Mesenchymal stem cell (in vitro differentiated cells and primary cell): ENCODE data around the gene PIPOX.

Experiments
- DNase-seq: peaks from one replicate; pipeline ENCODE4 v3.0.0-alpha.2; 2013
- H2AFZ ChIP-seq: one replicate; pipeline ENCODE4 v1.6.1; 2013; ENCODE audit warnings: low read depth, mild to moderate bottlenecking, control low read depth, inconsistent platforms, low read length, moderate library complexity
- H2AK5ac ChIP-seq: 2 replicates; pipeline ENCODE4 v1.6.1; 2013; ENCODE audit warnings: low read length, moderate library complexity, mild to moderate bottlenecking, inconsistent platforms; ENCODE audit not compliant: severe bottlenecking
- H2BK120ac ChIP-seq: one replicate; pipeline ENCODE4 v1.6.1; 2013; ENCODE audit warnings: low read depth, mild to moderate bottlenecking, inconsistent platforms, low read length, moderate library complexity
- H2BK12ac ChIP-seq, 2 experiments: one replicate each; pipeline ENCODE4 v1.6.1; 2013; ENCODE audit warnings: inconsistent platforms in 2 of 2, low read length in 2 of 2, mild to moderate bottlenecking in 2 of 2, moderate library complexity in 2 of 2, control low read depth in 1 of 2
- H2BK15ac ChIP-seq: one replicate; pipeline ENCODE4 v1.6.1; 2013; ENCODE audit warnings: mild to moderate bottlenecking, low read depth, inconsistent platforms; ENCODE audit not compliant: poor library complexity, severe bottlenecking
- H2BK5ac ChIP-seq: 2 replicates; pipeline ENCODE4 v1.6.1; 2013; ENCODE audit warnings: low read depth, mild to moderate bottlenecking, low read length, control low read depth, inconsistent platforms; ENCODE audit not compliant: poor library complexity, severe bottlenecking
- H3K14ac ChIP-seq, 2 experiments: one replicate each; pipeline ENCODE4 v1.6.1; 2013; ENCODE audit warnings: inconsistent platforms in 2 of 2, low read length in 2 of 2, control low read depth in 1 of 2, mild to moderate bottlenecking in 1 of 2, moderate library complexity in 1 of 2
- H3K18ac ChIP-seq, 2 experiments: one replicate each; pipeline ENCODE4 v1.6.1; 2013; ENCODE audit warnings: inconsistent platforms in 2 of 2, low read length in 2 of 2, control low read depth in 1 of 2, low read depth in 1 of 2, mild to moderate bottlenecking in 1 of 2
- H3K23ac ChIP-seq, 2 experiments: one replicate each; pipeline ENCODE4 v1.6.1; 2013; ENCODE audit warnings: inconsistent platforms in 2 of 2, low read length in 2 of 2, mild to moderate bottlenecking in 2 of 2, moderate library complexity in 2 of 2, control low read depth in 1 of 2
- H3K27ac ChIP-seq: 2 replicates; pipeline ENCODE4 v1.5.1; 2013; ENCODE audit warnings: mild to moderate bottlenecking, moderate library complexity, low read length, control low read depth, inconsistent platforms; ENCODE audit not compliant: poor library complexity, severe bottlenecking
- H3K27me3 ChIP-seq, 2 experiments: 2 replicates each; pipeline versions ENCODE4 v1.6.1 to v1.7.0; 2013; ENCODE audit warnings: low read length in 2 of 2, mild to moderate bottlenecking in 2 of 2, moderate library complexity in 2 of 2, control low read depth in 1 of 2, inconsistent platforms in 1 of 2; ENCODE audit not compliant: control insufficient read depth in 1 of 2, insufficient read depth in 1 of 2
- H3K36me3 ChIP-seq, 2 experiments: 2 replicates each; pipeline versions ENCODE4 v1.6.1 to v1.7.0; 2013; ENCODE audit warnings: low read length in 2 of 2, control low read depth in 1 of 2, inconsistent platforms in 1 of 2, low read depth in 1 of 2, mild to moderate bottlenecking in 1 of 2; ENCODE audit not compliant: insufficient read depth in 2 of 2, control insufficient read depth in 1 of 2
- H3K4ac ChIP-seq, 2 experiments: one replicate each; pipeline ENCODE4 v1.6.1; 2013; ENCODE audit warnings: inconsistent platforms in 2 of 2, low read length in 2 of 2, mild to moderate bottlenecking in 2 of 2, moderate library complexity in 2 of 2, control low read depth in 1 of 2, low read depth in 1 of 2
- H3K4me1 ChIP-seq: 2 replicates; pipeline ENCODE4 v1.6.1; 2013; ENCODE audit warnings: low read depth, low read length, control low read depth; ENCODE audit not compliant: control insufficient read depth, insufficient read depth
- H3K4me2 ChIP-seq: 2 replicates; pipeline ENCODE4 v1.6.1; 2013; ENCODE audit warnings: low read length, mild to moderate bottlenecking, inconsistent platforms; ENCODE audit not compliant: poor library complexity, severe bottlenecking
- H3K4me3 ChIP-seq, 2 experiments: 2 replicates each; pipeline versions ENCODE4 v1.5.1 to v1.7.0; 2013; ENCODE audit warnings: low read length in 2 of 2, mild to moderate bottlenecking in 2 of 2, control low read depth in 1 of 2, low read depth in 1 of 2; ENCODE audit not compliant: insufficient read depth in 1 of 2
- H3K79me1 ChIP-seq: replicated peaks from 2 replicates; pipeline ENCODE4 v1.6.1; 2013; ENCODE audit warnings: mild to moderate bottlenecking, control low read depth, low read length, inconsistent platforms; ENCODE audit not compliant: poor library complexity, severe bottlenecking
- H3K9ac ChIP-seq: 2 replicates; pipeline ENCODE4 v1.7.0; 2013; ENCODE audit warnings: mild to moderate bottlenecking, low read length, moderate library complexity
- H3K9me3 ChIP-seq: 2 replicates; pipeline ENCODE4 v1.7.0; 2013; ENCODE audit warnings: mild to moderate bottlenecking, low read length; ENCODE audit not compliant: control insufficient read depth
- H4K8ac ChIP-seq: one replicate; pipeline ENCODE4 v1.6.1; 2013; ENCODE audit warnings: inconsistent platforms, mild to moderate bottlenecking, low read length, moderate library complexity
- H4K91ac ChIP-seq: one replicate; pipeline ENCODE4 v1.6.1; 2013; ENCODE audit warnings: mild to moderate bottlenecking, low read length, inconsistent platforms
- WGBS: methylation state at CpG from one replicate; pipeline ENCODE4 v1.1.7; 2013; ENCODE audit warnings: mixed read lengths; 5-methylcytosine and 5-hydroxymethylcytosine counted together

The PIPOX gene

GRCh38 chr17:29007860-29008455, 35.0 kb upstream of the PIPOX start:
- Histone ChIP-seq H2AFZ (no peak overlapping the region), H3K27ac (no peak overlapping the region), H3K23ac (no peak overlapping the region), H3K4ac (no peak overlapping the region), H3K36me3 (no peaks in the 10 kb centered on the region), H3K9me3 (no peaks in the 10 kb centered on the region), H2AK5ac (no peak overlapping the region), H3K4me3 (no peak overlapping the region), H2BK120ac (no peak overlapping the region), H2BK5ac (no peak overlapping the region), H4K91ac (no peak overlapping the region), H3K4me1 (peaks cover 11% of the 10 kb centered on the region), H3K27me3 (peaks cover 88 to 91% of the 10 kb centered on the region in 2 experiments), H3K4me2 (no peak overlapping the region), H4K8ac (no peak overlapping the region), H2BK12ac (no peak overlapping the region), H3K18ac (no peak overlapping the region), H3K14ac (no peak overlapping the region), H2BK15ac (no peak overlapping the region), H3K9ac (no peak overlapping the region), H3K79me1 (no peaks in the 10 kb centered on the region)
- 53% methylated on average over 2 of the region's 2 CpGs for WGBS
- DNase-seq: peak; percentile 21

- Histone ChIP-seq H3K27me3 (peaks cover 86 to 90% of the 10 kb centered on the region in 2 experiments), H3K27ac (no peak overlapping the region), H3K9me3 (no peaks in the 10 kb centered on the region), H3K18ac (no peak overlapping the region), H3K79me1 (no peaks in the 10 kb centered on the region), H3K4ac (no peak overlapping the region), H2AFZ (no peak overlapping the region), H2BK12ac (no peak overlapping the region), H2BK120ac (no peak overlapping the region), H4K8ac (no peak overlapping the region), H2AK5ac (no peak overlapping the region), H3K4me1 (peaks cover 11% of the 10 kb centered on the region), H3K14ac (no peak overlapping the region), H3K4me2 (no peak overlapping the region), H3K36me3 (no peaks in the 10 kb centered on the region), H2BK5ac (no peak overlapping the region), H3K9ac (no peak overlapping the region), H4K91ac (no peak overlapping the region), H3K23ac (no peak overlapping the region), H3K4me3 (no peak overlapping the region), H2BK15ac (no peak overlapping the region)
- 76% methylated on average over 3 of the region's 3 CpGs for WGBS
- no peak for DNase-seq
These were observed 34.4 kb upstream of the PIPOX start for GRCh38 chr17:29008591-29008990.

GRCh38 chr17:29010129-29010528, 32.8 kb upstream of the PIPOX start:
- DNase-seq: no peak
- Histone ChIP-seq H3K36me3 (no peaks in the 10 kb centered on the region), H3K79me1 (no peaks in the 10 kb centered on the region), H4K91ac (no peak overlapping the region), H3K27ac (no peak overlapping the region), H3K4me1 (peaks cover 11% of the 10 kb centered on the region), H3K4ac (no peak overlapping the region), H3K4me3 (no peak overlapping the region), H4K8ac (no peak overlapping the region), H3K4me2 (no peak overlapping the region), H2AK5ac (no peak overlapping the region), H3K9me3 (no peaks in the 10 kb centered on the region), H3K9ac (no peak overlapping the region), H3K18ac (no peak overlapping the region), H2BK12ac (no peak overlapping the region), H2BK120ac (no peak overlapping the region), H3K23ac (no peak overlapping the region), H3K14ac (no peak overlapping the region), H2BK15ac (no peak overlapping the region), H2AFZ (no peak overlapping the region), H2BK5ac (no peak overlapping the region), H3K27me3 (peaks cover 86 to 90% of the 10 kb centered on the region in 2 experiments)
- WGBS: 31% methylated on average over 2 of the region's 3 CpGs

- Histone ChIP-seq H3K23ac (no peak overlapping the region), H3K36me3 (no peaks in the 10 kb centered on the region)
- 83% methylated on average over 2 of the region's 7 CpGs for WGBS
These were observed 32.4 kb upstream of the PIPOX start for GRCh38 chr17:29010586-29010985.

More at GRCh38 chr17:29010586-29010985, 32.4 kb upstream of the PIPOX start:
- H3K79me1 ChIP-seq: no peaks in the 10 kb centered on the region
- H3K4me1 ChIP-seq: peaks cover 7% of the 10 kb centered on the region
- H2BK5ac ChIP-seq: no peak overlapping the region
- DNase-seq: no peak
- no peak overlapping the region for H3K4me2 ChIP-seq
- no peak overlapping the region for H4K8ac ChIP-seq
- peaks cover 85 to 91% of the 10 kb centered on the region in 2 experiments for H3K27me3 ChIP-seq
- no peak overlapping the region for H3K9ac ChIP-seq
- H3K18ac ChIP-seq: no peak overlapping the region
- H4K91ac ChIP-seq: no peak overlapping the region
- H3K4ac ChIP-seq: no peak overlapping the region
- no peak overlapping the region for H3K27ac ChIP-seq
- no peak overlapping the region for H3K14ac ChIP-seq
- H2BK15ac ChIP-seq: no peak overlapping the region
- no peak overlapping the region for H2AK5ac ChIP-seq
- no peak overlapping the region for H3K4me3 ChIP-seq
- H2BK120ac ChIP-seq: no peak overlapping the region
- no peak overlapping the region for H2BK12ac ChIP-seq
- H2AFZ ChIP-seq: no peak overlapping the region
- H3K9me3 ChIP-seq: no peaks in the 10 kb centered on the region
